Uterus (tissue), 2 donors: ENCODE data around the gene GAREM1.

Experiments
- POLR2A ChIP-seq, 2 donors: fragments of 450-650 bp; IDR thresholded peaks; one replicate each; pipeline ENCODE4 v1.6.1; 2016; ENCODE audit warnings: antibody characterized with exemption in 2 of 2, mild to moderate bottlenecking in 1 of 2, moderate library complexity in 1 of 2
- TF ChIP-seq, protein P1 (sequence below), 4 experiments: fragments of 200-600 bp in 2 of 4; fragments of 450-650 bp in 2 of 4; sonication (generic) in 2 of 4; IDR thresholded peaks; one replicate each; pipeline ENCODE4 v1.5.1; 2016 to 2019; ENCODE audit warnings: antibody characterized with exemption in 4 of 4, mild to moderate bottlenecking in 2 of 4, moderate library complexity in 1 of 4

DNA sequence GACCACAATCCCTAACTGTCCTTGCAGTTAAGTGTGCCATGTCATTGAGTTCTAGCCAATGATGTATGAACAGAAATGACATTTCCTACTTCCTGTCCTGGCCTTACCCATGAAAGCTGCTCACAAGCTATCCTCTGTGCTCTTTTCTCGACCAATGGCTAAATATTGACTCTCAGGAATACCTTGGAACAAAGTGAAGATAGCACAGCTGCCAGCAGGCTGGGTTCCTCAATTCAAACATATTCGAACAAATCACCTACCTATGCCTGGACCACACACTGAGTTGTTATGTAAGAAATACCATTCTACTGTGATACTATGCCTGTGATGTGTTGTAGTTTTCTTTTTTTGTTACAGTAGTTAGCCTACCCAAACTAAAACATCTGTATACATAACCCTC is 65.1 kb downstream of the GAREM1 start:
- TF ChIP-seq, protein P1, sequence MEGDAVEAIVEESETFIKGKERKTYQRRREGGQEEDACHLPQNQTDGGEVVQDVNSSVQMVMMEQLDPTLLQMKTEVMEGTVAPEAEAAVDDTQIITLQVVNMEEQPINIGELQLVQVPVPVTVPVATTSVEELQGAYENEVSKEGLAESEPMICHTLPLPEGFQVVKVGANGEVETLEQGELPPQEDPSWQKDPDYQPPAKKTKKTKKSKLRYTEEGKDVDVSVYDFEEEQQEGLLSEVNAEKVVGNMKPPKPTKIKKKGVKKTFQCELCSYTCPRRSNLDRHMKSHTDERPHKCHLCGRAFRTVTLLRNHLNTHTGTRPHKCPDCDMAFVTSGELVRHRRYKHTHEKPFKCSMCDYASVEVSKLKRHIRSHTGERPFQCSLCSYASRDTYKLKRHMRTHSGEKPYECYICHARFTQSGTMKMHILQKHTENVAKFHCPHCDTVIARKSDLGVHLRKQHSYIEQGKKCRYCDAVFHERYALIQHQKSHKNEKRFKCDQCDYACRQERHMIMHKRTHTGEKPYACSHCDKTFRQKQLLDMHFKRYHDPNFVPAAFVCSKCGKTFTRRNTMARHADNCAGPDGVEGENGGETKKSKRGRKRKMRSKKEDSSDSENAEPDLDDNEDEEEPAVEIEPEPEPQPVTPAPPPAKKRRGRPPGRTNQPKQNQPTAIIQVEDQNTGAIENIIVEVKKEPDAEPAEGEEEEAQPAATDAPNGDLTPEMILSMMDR (IDR thresholded peaks at IDR 0.05) = no peak
- TF ChIP-seq POLR2A (IDR thresholded peaks at IDR 0.05) = no peak
